CD1c-positive myeloid dendritic cell (primary cell): ENCODE measurements around the gene GIMAP8.
"Not testable (repeated sequence)": the region's sequence is repeated elsewhere in the genome, so short reads cannot be mapped to it uniquely, and the experiment has no call there.

Source experiments
- DNase-seq: peaks from one replicate; pipeline ENCODE4 v3.0.0-alpha.2; 2016; ENCODE audit errors: extremely low spot score

The GIMAP8 gene

DNA sequence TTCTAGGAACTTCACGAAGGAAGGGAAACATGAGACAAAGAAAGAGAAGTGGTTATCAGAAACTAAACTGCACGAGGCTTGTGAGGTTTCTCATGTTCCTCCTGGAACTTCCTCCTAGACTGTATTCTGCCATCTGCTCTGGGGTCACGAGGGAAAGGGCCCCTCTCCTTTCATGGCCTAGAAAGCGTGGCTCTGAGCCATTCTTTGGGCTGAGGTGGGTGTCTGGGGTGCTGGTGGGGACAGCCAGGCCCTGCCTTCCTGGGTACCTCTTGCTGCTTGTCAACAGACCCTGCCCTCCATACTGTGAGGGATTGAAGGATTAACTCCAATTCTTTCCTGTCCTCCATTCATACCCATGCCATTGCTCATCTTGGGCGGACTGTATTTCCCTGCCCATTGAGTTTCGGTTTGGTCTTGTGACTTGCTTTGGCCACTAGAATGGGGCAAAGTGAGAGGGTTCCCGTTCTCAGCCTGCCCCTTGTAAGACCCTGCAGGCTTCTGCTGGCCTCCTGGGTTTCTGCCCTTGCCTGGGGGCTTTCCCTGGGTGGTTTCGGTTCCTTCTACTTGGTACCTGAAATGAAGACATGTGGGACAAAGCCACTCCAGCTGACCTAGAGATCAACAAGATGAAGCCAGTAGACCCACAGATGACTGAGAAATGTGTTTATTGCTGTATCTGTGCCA, 14.9 kb upstream of the GIMAP8 start:
- DNase-seq = peak; percentile 86

DNA sequence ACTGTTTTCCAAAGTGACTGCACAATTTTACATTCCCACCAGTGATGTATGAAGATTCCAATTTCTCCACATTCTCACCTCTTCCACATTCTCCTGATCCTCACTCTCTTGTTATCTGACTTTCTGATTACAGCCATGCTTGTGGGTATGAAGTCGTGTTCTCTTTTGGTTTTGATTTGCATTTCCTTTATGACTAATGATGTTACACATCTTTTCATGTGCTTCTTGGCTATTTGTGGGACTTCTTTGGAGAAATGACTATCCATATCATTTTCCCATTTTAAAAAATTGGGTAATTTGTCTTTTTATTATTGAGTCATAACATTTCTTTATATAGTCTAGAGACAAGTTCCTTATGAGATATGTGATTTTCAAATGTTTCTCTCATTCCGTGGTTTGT, 10.5 kb upstream of the GIMAP8 start:
- DNase-seq = peak; percentile 48

DNA sequence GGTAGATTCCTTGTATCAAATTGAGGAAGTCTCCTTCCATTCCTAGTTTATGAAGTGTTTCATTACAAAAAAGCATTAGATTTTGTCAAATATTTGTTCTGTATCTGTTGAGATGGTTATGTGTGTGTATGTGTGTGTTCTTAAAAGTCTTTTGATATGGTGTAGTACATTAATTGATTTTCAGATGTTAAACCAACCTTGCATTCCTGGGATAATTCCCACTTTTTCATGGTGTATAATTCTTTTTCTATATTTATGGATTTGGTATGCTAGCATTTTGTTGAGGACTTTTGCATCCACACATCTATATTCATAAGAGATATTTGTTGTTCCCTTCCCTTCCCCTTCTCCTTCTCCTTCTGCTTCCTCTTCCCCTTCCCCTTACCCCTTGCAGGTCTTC, 8.9 kb upstream of the GIMAP8 start:
- DNase-seq = no peak

DNA sequence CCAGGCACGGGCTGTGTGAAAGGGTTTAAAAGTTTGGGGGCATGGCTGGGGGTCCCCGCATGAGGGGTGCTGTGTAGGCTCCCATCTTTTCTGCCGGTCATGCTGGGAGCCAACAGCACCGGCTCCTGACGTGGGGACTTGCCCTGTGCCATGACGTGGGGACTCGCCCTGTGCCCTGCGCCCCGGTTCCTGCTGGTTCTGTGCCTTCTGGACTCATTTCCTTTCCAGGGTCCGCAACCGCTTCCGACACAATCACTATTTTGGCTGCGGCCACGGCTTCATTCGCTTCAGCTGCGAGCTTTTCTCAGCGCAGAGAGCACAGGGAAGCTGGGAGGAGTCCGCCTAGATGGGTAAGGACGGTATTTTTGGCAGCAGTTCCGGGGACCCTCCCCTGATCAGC, 7.6 kb upstream of the GIMAP8 start:
- DNase-seq = no peak

GRCh38 chr7:150443793-150444540, 6.5 kb upstream of the GIMAP8 start:
- no peak for DNase-seq

GRCh38 chr7:150444674-150445365, 5.6 kb upstream of the GIMAP8 start:
- no peak for DNase-seq

DNA sequence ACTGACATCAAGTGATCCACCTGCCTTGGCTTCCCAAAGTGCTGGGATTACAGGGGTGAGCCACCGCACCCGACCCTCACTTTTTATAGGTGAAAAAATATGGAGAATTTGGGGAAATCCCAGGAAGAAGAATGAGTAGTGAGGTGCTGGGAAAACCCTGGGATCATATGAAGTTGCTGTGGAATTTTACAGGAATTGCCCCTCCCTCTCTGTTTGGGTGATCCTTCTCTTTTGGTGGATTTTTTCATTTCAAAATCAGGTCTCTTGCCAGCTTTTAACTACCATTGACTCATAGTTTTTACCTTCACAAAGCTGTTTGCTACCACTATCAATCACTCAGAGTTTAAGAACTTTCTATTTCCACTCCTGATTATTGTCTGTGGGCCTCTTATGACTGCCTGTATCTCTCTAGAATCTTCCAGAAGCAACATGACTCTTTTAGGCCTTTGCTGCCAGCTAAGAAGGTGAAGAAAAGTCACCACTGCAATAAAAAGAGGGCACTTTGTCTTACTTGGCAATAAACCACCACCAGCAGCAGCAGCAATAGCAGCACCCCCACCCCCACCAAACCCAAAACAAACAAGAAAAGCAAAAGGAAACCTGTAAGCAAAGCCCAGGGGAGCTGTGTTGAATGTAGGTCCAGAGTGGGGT, 4.0 kb upstream of the GIMAP8 start:
- no peak for DNase-seq

- DNase-seq = no peak
Measured at GRCh38 chr7:150447966-150448788, 2.3 kb upstream of the GIMAP8 start.

- peak; percentile 85 for DNase-seq
Measured at GRCh38 chr7:150448789-150449147, 1.7 kb upstream of the GIMAP8 start.

DNA sequence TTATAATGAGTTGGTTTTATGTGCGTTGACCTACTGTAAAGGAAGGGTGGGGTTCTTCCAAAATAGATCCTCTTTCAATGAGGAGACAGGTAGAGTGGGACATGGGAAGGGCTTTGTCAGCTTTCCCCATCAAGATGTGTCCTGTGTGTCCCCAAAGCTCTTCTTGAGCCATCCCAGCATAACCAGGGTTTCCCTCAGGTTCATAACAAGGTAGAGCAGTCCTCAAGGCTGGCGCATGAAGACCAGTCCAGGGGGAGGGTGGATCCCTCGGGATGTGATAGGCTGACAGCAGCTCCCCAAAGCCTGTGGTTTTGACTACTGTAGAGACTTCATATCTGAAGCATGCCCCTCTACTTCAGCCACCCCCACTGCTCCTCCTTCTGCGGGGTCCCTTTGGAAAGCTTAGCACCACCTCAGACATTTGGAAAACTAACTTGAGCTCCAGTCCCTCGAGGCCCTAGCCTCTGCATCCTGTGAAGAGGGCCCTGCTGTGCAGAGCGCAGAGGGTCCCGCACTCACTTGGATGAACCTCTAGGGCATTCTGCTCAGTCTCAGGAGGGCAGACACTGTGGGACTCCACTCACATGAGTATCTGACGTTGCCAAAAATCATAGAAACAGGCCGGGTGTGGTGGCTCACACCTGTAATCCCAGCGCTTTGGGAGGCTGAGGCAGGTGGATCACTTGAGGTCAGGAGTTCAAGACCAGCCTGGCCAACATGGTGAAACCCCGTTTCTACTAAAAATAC, 1.1 kb upstream of the GIMAP8 start:
- no peak for DNase-seq

GRCh38 chr7:150451097-150451793, 815 bp downstream of the GIMAP8 start:
- peak; percentile 46 for DNase-seq

DNA sequence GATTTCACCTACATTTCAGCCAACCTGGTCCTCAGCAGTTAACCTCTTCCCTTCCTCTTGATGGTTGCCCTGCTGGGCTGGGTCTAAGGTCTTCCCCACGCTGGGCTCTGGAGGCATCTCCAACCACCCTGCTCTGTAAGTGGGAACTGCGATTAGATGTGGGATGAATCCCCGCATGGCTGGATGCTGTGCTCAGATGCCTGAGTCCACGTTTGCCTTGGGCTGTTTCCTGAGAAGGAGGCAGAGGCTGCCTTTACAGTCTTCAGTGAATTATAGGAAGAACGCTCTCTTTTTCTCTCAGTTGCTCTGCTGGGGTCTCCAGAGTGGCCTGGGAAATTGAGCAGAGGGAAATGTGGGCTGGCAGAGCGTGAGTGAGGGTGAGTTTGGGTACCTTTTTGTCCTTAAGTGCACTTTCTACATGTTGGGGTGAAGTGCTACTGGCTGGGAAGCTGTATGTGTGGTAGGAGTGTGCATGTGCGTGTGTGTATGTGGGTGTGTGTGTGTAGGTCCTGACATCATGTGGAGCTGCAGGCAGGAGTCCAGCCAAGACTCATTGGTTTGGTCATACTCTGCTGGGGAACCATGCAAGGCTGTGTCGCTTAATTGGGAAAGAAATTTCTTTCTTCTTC, 1.5 kb downstream of the GIMAP8 start:
- DNase-seq = peak; percentile 68

GRCh38 chr7:150453181-150453580, 2.8 kb downstream of the GIMAP8 start:
- no peak for DNase-seq

DNA sequence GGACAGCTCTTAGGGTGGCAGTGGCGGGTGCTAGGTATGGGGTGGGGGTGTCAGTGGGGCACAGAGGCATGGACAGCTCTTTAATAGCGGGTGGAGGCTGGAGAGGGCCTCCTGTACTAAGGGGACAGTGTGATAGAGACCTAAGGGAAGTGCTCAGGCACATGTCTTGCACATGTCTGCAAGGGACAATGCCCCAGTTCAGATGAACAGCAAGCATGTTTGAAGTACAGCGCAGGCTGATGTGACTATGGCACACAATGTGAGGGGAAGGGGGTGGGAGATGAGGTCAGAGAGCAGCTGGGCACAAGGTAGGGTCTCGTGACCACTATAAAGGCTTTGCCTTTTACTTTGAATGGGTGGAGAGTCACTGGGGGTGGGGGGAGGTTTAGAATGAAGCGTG, 3.5 kb downstream of the GIMAP8 start:
- no peak for DNase-seq

- DNase-seq = not testable (repeated sequence)
Measured at GRCh38 chr7:150457064-150457463, 6.6 kb downstream of the GIMAP8 start.

DNA sequence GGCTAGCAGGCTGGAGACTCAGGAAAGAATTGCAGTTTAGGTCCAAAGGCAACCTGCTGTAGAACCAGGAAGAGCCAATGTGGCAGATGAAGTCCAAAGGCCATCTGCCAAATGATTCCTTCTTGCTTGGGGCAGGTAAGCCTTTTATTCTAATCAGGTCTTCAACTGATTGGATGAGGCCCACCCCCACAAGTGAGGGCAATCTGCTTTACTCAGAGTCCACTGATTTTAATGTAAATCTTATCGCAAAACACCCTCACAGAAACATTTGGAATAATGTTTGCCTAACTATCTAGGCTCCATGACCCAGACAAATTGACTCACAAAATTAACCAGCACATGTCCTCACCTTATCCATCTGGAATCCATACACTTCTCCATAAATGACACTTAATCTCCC, 7.8 kb downstream of the GIMAP8 start:
- no peak for DNase-seq

DNA sequence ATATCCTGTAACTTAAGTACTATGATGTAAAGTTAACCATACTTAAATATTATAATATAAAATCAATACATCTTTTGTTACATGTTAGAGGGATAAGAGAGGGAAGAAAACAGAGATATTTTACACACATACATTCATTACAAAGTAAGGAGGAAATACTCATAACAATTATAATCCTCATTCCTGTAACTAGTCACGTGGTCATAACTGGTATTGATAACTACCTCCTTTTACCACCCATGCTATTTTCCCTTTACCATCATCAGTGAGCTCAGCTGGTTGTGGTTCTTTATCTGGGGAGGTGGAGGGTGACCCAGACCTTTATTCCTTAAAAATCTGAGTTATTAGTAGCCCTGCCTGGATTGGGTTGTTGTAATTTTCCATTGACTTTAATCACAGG, 8.3 kb downstream of the GIMAP8 start:
- DNase-seq = no peak

DNA sequence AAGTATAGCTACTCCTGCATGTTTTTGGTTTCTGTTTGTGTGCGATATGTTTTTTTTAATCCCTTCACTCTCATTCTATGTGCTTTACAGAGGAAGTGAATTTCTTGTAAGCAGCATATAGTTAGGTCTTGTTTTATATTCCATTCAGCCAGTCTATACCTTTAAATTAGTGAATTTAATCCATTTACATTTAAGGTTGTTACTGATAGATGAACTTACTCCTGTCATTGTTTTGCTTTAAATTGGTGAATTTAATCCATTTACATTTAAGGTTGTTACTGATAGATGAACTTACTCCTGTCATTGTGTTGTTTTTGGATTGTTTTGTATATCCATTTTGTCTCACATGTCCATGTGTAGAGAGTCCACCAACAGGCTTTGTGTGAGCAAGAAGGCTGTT, 11.1 kb downstream of the GIMAP8 start:
- DNase-seq = no peak

- no peak for DNase-seq
Measured at GRCh38 chr7:150462413-150462812, 12.0 kb downstream of the GIMAP8 start.

GRCh38 chr7:150463461-150463860, 13.0 kb downstream of the GIMAP8 start:
- DNase-seq = no peak
